ENCODE results near the gene DOK5. TPM values are rescaled to one million over a fixed set of nuclear protein-coding genes. Genes with fewer than 3 reads are reported as not detected.

The DOK5 gene
- total and polyA plus RNA-seq, 2 of the 8 experiments (the other 6 are each of a cell fraction or from before 2014, with no cell fraction given), result 8.9 to 15.0 TPM

- no peak overlapping the region for H2AFZ ChIP-seq (ENCODE audit: low read length)
- H3K4me3 ChIP-seq (ENCODE audit: extremely low read depth in 1 of 4, insufficient read depth in 2 of 4, low read depth in 3 of 4, low read length in 4 of 4), result no peak overlapping the region
- H3K27ac ChIP-seq (ENCODE audit: low read depth, low read length), result no peak overlapping the region
- H2BK12ac ChIP-seq (ENCODE audit: low read depth, low read length), result no peak overlapping the region
- H3K79me2 ChIP-seq (ENCODE audit: control insufficient read depth in 1 of 2, insufficient read depth in 2 of 2, low read length in 2 of 2), result no peaks in the 10 kb centered on the region
- H3K27me3 ChIP-seq (replicated peaks in 1 of 4; ENCODE audit: control insufficient read depth in 3 of 4, extremely low read depth in 1 of 4, insufficient read depth in 3 of 4, low read length in 3 of 4), result no peaks in the 10 kb centered on the region
- H3K23me2 ChIP-seq (ENCODE audit: low read depth, low read length), result no peaks in the 10 kb centered on the region
- FAIRE-seq, result no peak
- H2BK15ac ChIP-seq (ENCODE audit: low read length), result no peak overlapping the region
- H2BK120ac ChIP-seq (replicated peaks; ENCODE audit: low read depth, low read length), result no peak overlapping the region
- H3K9me3 ChIP-seq (ENCODE audit: insufficient read depth in 2 of 2, low read depth in 1 of 2, low read length in 1 of 2), result no peaks in the 10 kb centered on the region
- no peak overlapping the region for H4K91ac ChIP-seq (replicated peaks; ENCODE audit: insufficient read length, low read length)
- no peak overlapping the region for H3K18ac ChIP-seq (ENCODE audit: extremely low read depth, low read length)
- no peak overlapping the region for H3K56ac ChIP-seq (replicated peaks; ENCODE audit: insufficient read length, low read depth, low read length)
- TF ChIP-seq SIN3A (conservative IDR thresholded peaks at IDR 0.05 in 1 of 2, IDR thresholded peaks at IDR 0.05 in 1 of 2; ENCODE audit: low read depth in 1 of 2, low read length in 2 of 2), result no peak
- no peak for TF ChIP-seq KDM5A (IDR thresholded peaks at IDR 0.05; ENCODE audit: low read length)
- TF ChIP-seq KDM4A (IDR thresholded peaks at IDR 0.05; ENCODE audit: low read depth, low read length, severe bottlenecking), result no peak
- TF ChIP-seq CHD1 (IDR thresholded peaks at IDR 0.05; ENCODE audit: low read depth, low read length), result no peak
- no peak for TF ChIP-seq RNF2 (IDR thresholded peaks at IDR 0.05; ENCODE audit: borderline replicate concordance, low read depth, low read length, missing control alignments, poor library complexity, severe bottlenecking)
- CTCF ChIA-PET (ENCODE audit: partially characterized antibody), result no interaction called here
- no peak overlapping the region for H3K9ac ChIP-seq (replicated peaks in 1 of 4; ENCODE audit: extremely low read depth in 1 of 4, low read depth in 3 of 4, low read length in 3 of 4)
- H3K4me2 ChIP-seq (ENCODE audit: insufficient read depth in 1 of 2, low read depth in 2 of 2, low read length in 2 of 2), result no peak overlapping the region
- H2AK5ac ChIP-seq (ENCODE audit: low read depth, low read length), result no peak overlapping the region
- no peaks in the 10 kb centered on the region for H3K79me1 ChIP-seq (ENCODE audit: low read depth, low read length)
- no peaks in the 10 kb centered on the region for H3K36me3 ChIP-seq (ENCODE audit: control insufficient read depth in 2 of 4, insufficient read depth in 4 of 4, low read length in 3 of 4)
- H2BK5ac ChIP-seq (ENCODE audit: low read depth, low read length), result no peak overlapping the region
- H3K4me1 ChIP-seq (replicated peaks in 1 of 4; ENCODE audit: control insufficient read depth in 3 of 4, insufficient read depth in 4 of 4, low read length in 3 of 4), result no peaks in the 10 kb centered on the region
- DNase-seq (ENCODE audit: low read depth in 1 of 2, low spot score in 2 of 2), result no peak
- no peak overlapping the region for H3K14ac ChIP-seq (ENCODE audit: insufficient read length)
- no peak overlapping the region for H2BK20ac ChIP-seq (ENCODE audit: low read length)
- no peak overlapping the region for H3K4ac ChIP-seq (replicated peaks; ENCODE audit: insufficient read length, low read depth, low read length)
- no peak overlapping the region for H3K23ac ChIP-seq (ENCODE audit: insufficient read length)
- no peak overlapping the region for H4K5ac ChIP-seq (ENCODE audit: insufficient read length, low read depth, low read length)
- POLR2A ChIA-PET (ENCODE audit: partially characterized antibody), result no interaction called here
- H4K8ac ChIP-seq (ENCODE audit: extremely low read depth, insufficient read depth, low read length), result no peak overlapping the region
- WGBS, 2 experiments (ENCODE audit: extremely low coverage in 1 of 2, insufficient coverage in 1 of 2, insufficient read length in 1 of 2, insufficient replicate concordance in 2 of 2, low coverage in 1 of 2, low lambda C conversion rate in 2 of 2, missing lambda C conversion rate in 1 of 2), result 93% methylated on average over 3 of the region's 4 CpGs; no CpG with 5 or more reads in 1 of the 2 experiments
- H4K20me1 ChIP-seq (replicated peaks in 1 of 2; ENCODE audit: control insufficient read depth in 1 of 2, insufficient read depth in 2 of 2, low read length in 2 of 2), result no peaks in the 10 kb centered on the region
Observed at GRCh38 chr20:54608039-54608745, 132.8 kb downstream of the DOK5 start.
